ENCODE results near the gene OCIAD2.

DNA sequence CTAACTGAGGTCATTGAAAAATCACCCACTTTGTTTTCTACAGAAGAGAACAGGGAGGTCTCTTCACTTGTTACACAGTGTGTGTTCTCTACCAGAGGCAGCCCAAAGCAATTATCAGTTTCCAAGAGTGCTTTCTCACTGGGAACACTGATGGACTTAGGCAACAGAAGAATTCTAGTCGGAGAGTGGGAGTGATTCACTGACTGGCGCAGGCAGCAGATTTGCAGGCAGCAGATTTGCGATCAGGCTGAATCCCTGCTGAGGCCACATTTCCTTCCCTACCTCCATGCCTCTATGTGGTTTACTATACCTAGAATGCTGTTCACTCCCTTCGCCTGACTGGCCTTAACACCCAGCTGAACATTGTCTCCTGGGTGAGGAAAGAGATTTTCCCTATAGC is 6.6 kb downstream of the OCIAD2 start:
- TF ChIP-seq EZH2 (IDR thresholded peaks at IDR 0.05; ENCODE audit: borderline replicate concordance, low read depth, low read length, poor library complexity, severe bottlenecking), result no peak
- TF ChIP-seq, protein P1, sequence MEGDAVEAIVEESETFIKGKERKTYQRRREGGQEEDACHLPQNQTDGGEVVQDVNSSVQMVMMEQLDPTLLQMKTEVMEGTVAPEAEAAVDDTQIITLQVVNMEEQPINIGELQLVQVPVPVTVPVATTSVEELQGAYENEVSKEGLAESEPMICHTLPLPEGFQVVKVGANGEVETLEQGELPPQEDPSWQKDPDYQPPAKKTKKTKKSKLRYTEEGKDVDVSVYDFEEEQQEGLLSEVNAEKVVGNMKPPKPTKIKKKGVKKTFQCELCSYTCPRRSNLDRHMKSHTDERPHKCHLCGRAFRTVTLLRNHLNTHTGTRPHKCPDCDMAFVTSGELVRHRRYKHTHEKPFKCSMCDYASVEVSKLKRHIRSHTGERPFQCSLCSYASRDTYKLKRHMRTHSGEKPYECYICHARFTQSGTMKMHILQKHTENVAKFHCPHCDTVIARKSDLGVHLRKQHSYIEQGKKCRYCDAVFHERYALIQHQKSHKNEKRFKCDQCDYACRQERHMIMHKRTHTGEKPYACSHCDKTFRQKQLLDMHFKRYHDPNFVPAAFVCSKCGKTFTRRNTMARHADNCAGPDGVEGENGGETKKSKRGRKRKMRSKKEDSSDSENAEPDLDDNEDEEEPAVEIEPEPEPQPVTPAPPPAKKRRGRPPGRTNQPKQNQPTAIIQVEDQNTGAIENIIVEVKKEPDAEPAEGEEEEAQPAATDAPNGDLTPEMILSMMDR (conservative IDR thresholded peaks at IDR 0.05; ENCODE audit: low read depth, low read length), result no peak
